GM23248 (cell line): ENCODE results near the gene TRAF4. TPM values are rescaled to one million over a fixed set of nuclear protein-coding genes. Genes with fewer than 3 reads are reported as not detected.

Experiments used
- DNase-seq: peaks from one replicate; pipeline ENCODE4 v3.0.0-alpha.2; 2015
- H2AFZ ChIP-seq: fragments of 200-600 bp; sonication (generic); 2 replicates; pipeline ENCODE4 v1.6.1; 2016; ENCODE audit warnings: antibody characterized with exemption
- H3F3A ChIP-seq: fragments of 200-600 bp; sonication (generic); 2 replicates; pipeline ENCODE4 v1.6.1; 2016; ENCODE audit warnings: mild to moderate bottlenecking, antibody characterized with exemption, mixed run types; ENCODE audit not compliant: insufficient read depth
- H3K27ac ChIP-seq: fragments of 200-600 bp; sonication (generic); 2 replicates; pipeline ENCODE4 v1.5.1; 2016; ENCODE audit warnings: mild to moderate bottlenecking
- H3K27me3 ChIP-seq: fragments of 200-600 bp; sonication (generic); replicated peaks from 2 replicates; pipeline ENCODE4 v1.6.1; 2016; ENCODE audit warnings: mild to moderate bottlenecking; ENCODE audit not compliant: insufficient read depth
- H3K36me3 ChIP-seq: fragments of 200-600 bp; sonication (generic); 2 replicates; pipeline ENCODE4 v1.6.1; 2016; ENCODE audit warnings: low read depth, mild to moderate bottlenecking
- H3K4me1 ChIP-seq: fragments of 200-600 bp; sonication (generic); 2 replicates; pipeline ENCODE4 v1.6.1; 2016; ENCODE audit warnings: mild to moderate bottlenecking; ENCODE audit not compliant: insufficient read depth
- H3K4me2 ChIP-seq: fragments of 200-600 bp; sonication (generic); one replicate; pipeline ENCODE4 v1.6.1; 2016; ENCODE audit warnings: mild to moderate bottlenecking; ENCODE audit not compliant: unreplicated experiment
- H3K4me3 ChIP-seq: fragments of 200-600 bp; sonication (generic); 2 replicates; pipeline ENCODE4 v1.5.1; 2016; ENCODE audit warnings: mild to moderate bottlenecking
- H3K79me2 ChIP-seq: fragments of 200-600 bp; sonication (generic); 2 replicates; pipeline ENCODE4 v1.6.1; 2016; ENCODE audit warnings: mild to moderate bottlenecking; ENCODE audit not compliant: insufficient read depth
- H3K9ac ChIP-seq: fragments of 200-600 bp; sonication (generic); 2 replicates; pipeline ENCODE4 v1.6.1; 2016; ENCODE audit warnings: mild to moderate bottlenecking
- H3K9me2 ChIP-seq: fragments of 200-600 bp; sonication (generic); 2 replicates; pipeline ENCODE4 v1.6.1; 2016; ENCODE audit warnings: mixed run types, mild to moderate bottlenecking, moderate library complexity; ENCODE audit not compliant: insufficient read depth
- H3K9me3 ChIP-seq: fragments of 200-600 bp; sonication (generic); one replicate; pipeline ENCODE4 v1.6.1; 2017; ENCODE audit warnings: low read depth
- H4K20me1 ChIP-seq: fragments of 200-600 bp; sonication (generic); 2 replicates; pipeline ENCODE4 v1.6.0; 2016; ENCODE audit not compliant: insufficient read depth
- EZH2 ChIP-seq: fragments of 200-600 bp; sonication (generic); IDR thresholded peaks from 2 replicates; pipeline ENCODE4 v1.6.1; 2018; ENCODE audit warnings: antibody characterized with exemption, mild to moderate bottlenecking; ENCODE audit not compliant: insufficient read depth, poor library complexity, severe bottlenecking
- EZH2phosphoT487 ChIP-seq: fragments of 200-600 bp; sonication (generic); IDR thresholded peaks from 2 replicates; pipeline ENCODE4 v1.6.1; 2018; ENCODE audit warnings: antibody characterized with exemption, moderate library complexity, mild to moderate bottlenecking, low read depth; ENCODE audit not compliant: insufficient read depth
- WGBS, 2 experiments: methylation state at CpG; one replicate each; pipeline ENCODE4 v1.1.6; 2015 to 2017; ENCODE audit warnings: low lambda C conversion rate in 2 of 2, low coverage in 1 of 2; ENCODE audit errors: missing lambda C conversion rate in 2 of 2; 5-methylcytosine and 5-hydroxymethylcytosine counted together
- in situ Hi-C: fragments of 300-500 bp; cut with MboI; formaldehyde crosslinking; loops from 2 replicates; pipeline ENCODE4 v1.15.0; 2020
- polyA plus RNA-seq: library from polyadenylated mRNA; unstranded; fragments of >200 nt; fragmentation: Nextera tagmentation; extraction: Ambion mirVana; gene quantifications from 2 replicates; pipeline ENCODE4 v1.2.1, GENCODE V29; 2016
- total RNA-seq: library from RNA; depleted of rRNA; stranded (reverse); fragments of >200 nt; shearing (Covaris generic); gene quantifications from 2 replicates; pipeline ENCODE4 v1.2.3, GENCODE V29; 2014

TRAF4 gene
- total and polyA plus RNA-seq, 2 experiments from 2014 or later, result 23.5 to 30.3 TPM

- in situ Hi-C loops, result no loop called here
- DNase-seq, result peak; percentile 94
- Histone ChIP-seq H3K27me3 (no peaks in the 10 kb centered on the region), H3K4me3 (peak overlapping the region; percentile 69), H3K4me2 (peak overlapping the region; percentile 70), H3K9ac (peak overlapping the region; percentile 80), H3K9me3 (no peaks in the 10 kb centered on the region), H2AFZ (peak overlapping the region; percentile 74), H3K79me2 (peaks cover 13% of the 10 kb centered on the region), H3K27ac (peak overlapping the region; percentile 78), H3K9me2 (no peaks in the 10 kb centered on the region), H3K4me1 (peaks cover 7% of the 10 kb centered on the region; the same call in 1 of the 2 replicates), H3F3A (peaks cover 21% of the 10 kb centered on the region), H4K20me1 (no peaks in the 10 kb centered on the region), H3K36me3 (0 out of 2 replicates have a peak, but pooled peaks cover 12% of the 10 kb centered on the region)
- TF ChIP-seq EZH2phosphoT487 (no peak), EZH2 (no peak)
- 1% methylated on average over 32 to 72 of the region's 74 CpGs for whole genome bisulfite sequencing, 2 experiments
These were observed 32.7 kb upstream of the TRAF4 start for GRCh38 chr17:28710861-28711722.

- Histone ChIP-seq H3K4me1 (peaks cover 7% of the 10 kb centered on the region; the same call in 1 of the 2 replicates), H3K36me3 (0 out of 2 replicates have a peak, but pooled peaks cover 12% of the 10 kb centered on the region), H3K9me2 (no peaks in the 10 kb centered on the region), H3F3A (peaks cover 21% of the 10 kb centered on the region), H3K4me2 (peak within 1 kb of the TSS; percentile 70), H3K27me3 (no peaks in the 10 kb centered on the region), H3K79me2 (peaks cover 19% of the 10 kb centered on the region), H3K4me3 (peak within 1 kb of the TSS; percentile 69), H4K20me1 (no peaks in the 10 kb centered on the region), H3K27ac (peak within 1 kb of the TSS; percentile 78), H3K9ac (peak within 1 kb of the TSS; percentile 80), H3K9me3 (no peaks in the 10 kb centered on the region), H2AFZ (peak within 1 kb of the TSS; percentile 74)
- no peak for TF ChIP-seq EZH2phosphoT487
- TF ChIP-seq EZH2, result no peak
- DNase-seq, result no peak
- in situ Hi-C loops, result no loop called here
- WGBS, 2 experiments, result 1 to 4% methylated on average over 18 to 20 of the region's 20 CpGs
These were observed 32.1 kb upstream of the TRAF4 start, which contains the start of gene PROCA1 for GRCh38 chr17:28711723-28712031. TSS of gene PROCA1 (minus strand) at chr17:28711888. CDS start at chr17:28711660, 228 bp downstream.

- Histone ChIP-seq H2AFZ (peak overlapping the region; percentile 74), H3K4me2 (peak overlapping the region; percentile 29), H3F3A (peaks cover 21% of the 10 kb centered on the region), H3K4me1 (peaks cover 7% of the 10 kb centered on the region; the same call in 1 of the 2 replicates), H4K20me1 (no peaks in the 10 kb centered on the region), H3K9me2 (no peaks in the 10 kb centered on the region), H3K27me3 (no peaks in the 10 kb centered on the region), H3K36me3 (0 out of 2 replicates have a peak, but pooled peaks cover 12% of the 10 kb centered on the region), H3K4me3 (peak overlapping the region; percentile 69), H3K9me3 (no peaks in the 10 kb centered on the region), H3K27ac (peak overlapping the region; percentile 78), H3K79me2 (peaks cover 24% of the 10 kb centered on the region), H3K9ac (peak overlapping the region; percentile 80)
- in situ Hi-C loops, result no loop called here
- WGBS, 2 experiments, result 45 to 57% methylated on average over 24 to 34 of the region's 34 CpGs
- TF ChIP-seq EZH2, result no peak
- TF ChIP-seq EZH2phosphoT487, result no peak
- no peak for DNase-seq
These were observed 31.6 kb upstream of the TRAF4 start for GRCh38 chr17:28712032-28712704.

GRCh38 chr17:28712705-28713415 lies 31.0 kb upstream of the TRAF4 start:
- Histone ChIP-seq H3K4me3 (no peak overlapping the region), H3K27me3 (no peaks in the 10 kb centered on the region), H3K36me3 (0 out of 2 replicates have a peak, but pooled peaks cover 12% of the 10 kb centered on the region), H3K79me2 (peaks cover 28% of the 10 kb centered on the region), H3K9me3 (no peaks in the 10 kb centered on the region), H2AFZ (no peak overlapping the region), H3F3A (peaks cover 21% of the 10 kb centered on the region), H3K4me1 (peaks cover 7% of the 10 kb centered on the region; the same call in 1 of the 2 replicates), H3K9me2 (no peaks in the 10 kb centered on the region), H3K4me2 (no peak overlapping the region), H3K9ac (no peak overlapping the region), H3K27ac (no peak overlapping the region), H4K20me1 (no peaks in the 10 kb centered on the region)
- 81 to 84% methylated on average over 7 of the region's 7 CpGs for WGBS, 2 experiments
- DNase-seq, result no peak
- no peak for TF ChIP-seq EZH2
- TF ChIP-seq EZH2phosphoT487, result no peak
- in situ Hi-C loops, result no loop called here
